Renal pelvis (tissue), 4 donors: Measurements from ENCODE around the gene TRAP1. TPM values are rescaled to one million over a fixed set of nuclear protein-coding genes. Genes with fewer than 3 reads are reported as not detected.

Experiments used
- DNase-seq: peaks from one replicate; pipeline ENCODE4 v3.0.0-alpha.2; 2013
- polyA plus RNA-seq, 3 donors: library from polyadenylated mRNA; unstranded; fragments of 120-200 nt; gene quantifications; one replicate each; pipeline ENCODE4 v1.2.1, GENCODE V29; 2013; ENCODE audit not compliant: insufficient read length in 3 of 3

The TRAP1 gene
- polyA plus RNA-seq, 3 donors: 103 to 126 (median 109) TPM

DNA sequence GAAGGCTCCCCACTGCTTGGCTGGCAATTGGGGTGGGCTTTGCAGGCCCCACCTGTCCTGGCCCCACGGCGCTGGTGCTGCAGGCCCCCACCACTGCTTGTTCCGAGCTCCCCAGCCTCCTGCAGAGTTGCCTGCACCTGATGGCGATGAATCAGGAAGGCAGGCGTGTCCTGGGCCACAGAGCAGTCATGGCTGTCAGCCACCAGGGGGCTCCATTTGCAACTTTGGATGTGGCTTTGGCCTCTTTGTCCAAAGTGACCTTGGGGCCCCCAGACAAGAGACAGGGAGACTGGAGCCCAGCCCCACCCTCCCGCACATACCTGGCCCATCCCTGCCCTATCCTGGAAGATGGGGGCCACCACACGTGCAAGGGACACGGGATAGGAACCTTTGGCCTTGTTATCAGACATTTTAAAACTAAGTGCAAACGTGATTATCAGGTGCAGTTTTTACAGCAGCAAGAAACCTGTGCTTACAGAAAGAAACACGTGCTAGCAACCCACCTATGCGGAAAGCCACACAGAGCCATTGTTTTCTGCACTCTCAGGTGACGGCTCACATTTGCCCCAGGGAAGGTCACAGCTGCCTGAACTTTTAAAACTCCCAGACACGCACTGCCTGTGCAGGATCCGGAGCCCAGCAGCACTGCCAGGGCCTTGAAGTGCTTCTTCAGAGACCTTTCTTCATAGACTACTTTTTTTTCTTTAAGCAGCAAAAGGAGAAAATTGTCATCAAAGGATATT is 62.9 kb downstream of the TRAP1 start, which contains the start of gene DNASE1:
TSS of gene DNASE1 (plus strand) at position 443 of the 743 bp plus-strand sequence. CDS start 683 bp downstream, outside the sequence.
- DNase-seq: no peak

DNA sequence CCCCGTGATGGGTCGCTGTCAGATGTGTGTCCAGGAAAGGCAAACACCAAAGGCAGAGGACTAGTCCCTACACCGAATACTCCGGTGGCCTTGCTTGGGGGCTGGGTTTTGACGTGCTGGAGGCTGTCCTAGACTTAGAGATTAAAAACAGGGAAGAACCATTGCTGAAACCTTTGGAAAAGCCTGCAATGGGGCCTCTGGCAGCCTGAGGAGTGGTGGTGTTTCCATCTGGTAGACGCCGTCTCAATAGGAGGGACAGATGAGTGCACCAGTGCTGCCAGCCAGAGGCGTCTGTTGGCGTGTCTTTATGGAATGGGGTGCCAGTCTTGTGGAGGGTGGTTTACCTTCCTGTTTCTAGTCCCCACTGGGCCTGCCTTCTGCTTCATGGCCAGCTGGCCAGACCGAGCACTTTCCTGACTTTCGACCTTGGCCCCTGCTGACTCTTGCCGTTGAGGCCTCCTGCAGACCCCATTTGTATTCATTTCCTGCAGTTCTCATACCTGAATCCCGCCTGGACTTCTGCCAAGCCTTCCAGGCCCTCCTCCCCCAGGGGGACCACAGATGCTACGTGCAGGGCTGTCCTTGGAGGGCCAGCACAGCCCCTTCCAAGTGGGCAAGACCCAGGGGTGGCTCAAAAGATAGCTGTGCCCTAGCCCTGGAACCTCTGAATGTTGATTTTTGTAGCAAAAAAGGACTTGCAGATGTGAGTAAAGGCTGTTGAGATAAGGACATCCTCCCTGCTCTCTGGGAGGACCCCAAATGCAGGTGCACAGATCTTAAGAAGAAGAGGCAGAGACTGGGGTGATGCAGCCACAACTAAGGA is 64.7 kb downstream of the TRAP1 start:
- DNase-seq: no peak

DNA sequence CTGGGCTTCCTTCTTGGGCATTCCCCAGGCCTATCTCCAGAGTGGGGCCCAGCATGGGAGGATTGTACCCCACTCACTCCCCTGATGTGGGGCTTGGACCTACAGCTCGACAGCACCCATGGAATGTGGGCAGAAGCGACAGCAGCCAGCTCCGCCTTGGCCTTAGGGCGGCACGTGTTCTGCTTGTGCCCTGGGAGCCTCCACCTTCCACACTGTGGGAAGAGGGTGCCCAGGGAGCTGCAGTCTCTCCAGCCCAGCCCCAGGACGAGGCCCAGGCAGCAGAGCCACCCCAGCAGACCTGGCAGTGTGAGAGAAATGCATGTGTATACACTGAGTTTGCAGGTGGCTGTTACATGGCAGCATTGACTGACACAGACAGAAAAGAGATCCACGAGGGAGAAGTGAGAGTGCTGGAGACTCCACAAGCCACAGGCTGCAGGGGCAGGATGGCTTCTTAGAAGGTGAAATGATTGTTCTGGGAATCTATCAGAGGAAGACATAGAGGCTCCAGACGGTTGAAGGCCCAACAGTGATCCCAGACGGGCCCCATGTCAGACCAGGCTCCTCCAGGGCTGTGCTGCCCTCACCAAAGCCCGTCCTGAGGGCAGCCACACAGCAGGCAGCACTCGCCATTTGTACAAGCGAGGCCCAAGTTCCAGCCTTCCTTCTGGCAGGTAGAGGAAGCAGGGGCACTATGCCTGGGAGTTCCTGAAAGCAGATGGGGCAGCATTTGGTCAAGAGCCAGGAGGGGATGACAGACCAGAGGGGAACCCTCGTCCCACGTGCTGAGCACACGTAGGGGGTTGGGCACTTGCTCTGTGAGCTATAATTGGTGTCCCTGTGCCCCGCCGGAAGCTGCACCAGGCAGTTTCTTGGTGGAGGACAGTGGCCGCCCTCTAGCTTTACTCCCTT is 65.6 kb downstream of the TRAP1 start:
- no peak for DNase-seq

DNA sequence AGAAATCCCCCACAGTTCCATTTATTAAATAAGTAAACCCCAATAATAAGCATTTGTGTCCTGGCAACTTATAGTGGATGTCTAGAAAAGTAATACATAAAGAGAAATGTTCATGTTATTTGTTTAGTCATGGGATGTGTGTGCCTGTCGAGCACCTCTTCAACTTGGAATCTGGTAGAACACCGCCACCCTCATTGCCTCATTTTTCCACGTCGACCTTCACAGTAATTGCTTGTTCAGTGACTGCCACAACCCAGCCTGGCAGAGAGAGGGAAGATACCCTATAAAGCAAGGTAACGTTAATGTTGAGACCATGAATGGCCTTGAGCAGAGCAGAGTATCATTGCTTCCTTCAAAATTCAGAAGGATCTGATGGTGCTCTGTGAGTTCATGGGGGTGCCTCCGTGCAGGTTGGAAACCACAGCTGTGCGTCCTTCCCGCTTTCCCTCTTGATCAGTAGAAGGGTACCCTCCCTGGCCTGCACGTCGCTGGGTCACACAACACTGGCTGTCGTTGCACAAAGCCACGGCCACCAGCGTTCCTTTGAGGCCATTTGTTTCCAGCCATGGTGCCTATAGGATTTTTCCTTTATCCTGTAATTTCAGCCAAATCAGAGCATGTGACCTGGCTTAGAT is 66.6 kb downstream of the TRAP1 start:
- DNase-seq: no peak

DNA sequence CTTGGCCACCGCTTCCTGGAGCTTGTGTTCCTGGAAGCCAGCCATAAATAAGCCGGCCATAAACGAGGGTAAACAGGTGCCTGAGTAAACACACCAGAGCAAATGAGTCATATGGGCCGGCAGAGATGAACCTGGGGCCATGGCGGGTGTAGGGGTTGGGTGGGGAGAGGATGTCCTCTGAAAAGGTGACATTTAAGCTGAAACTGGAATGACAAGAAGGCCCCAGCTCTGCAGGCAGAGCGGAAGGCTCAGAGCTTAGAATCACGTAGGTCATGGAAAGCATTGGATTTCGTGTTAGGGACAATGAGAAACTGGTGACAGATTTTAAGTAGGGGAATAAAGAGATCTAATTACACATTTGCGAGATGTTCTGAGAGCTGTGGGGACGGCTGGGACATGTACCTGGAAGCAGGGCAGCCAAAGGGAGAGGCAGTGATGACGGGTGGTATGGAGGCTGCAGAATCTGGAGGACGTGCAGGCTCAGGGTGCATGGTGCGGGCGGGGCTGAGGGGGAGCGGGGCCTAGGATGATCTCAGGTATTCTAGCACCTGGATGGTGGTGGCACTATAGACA is 70.9 kb downstream of the TRAP1 start:
- DNase-seq: no peak

DNA sequence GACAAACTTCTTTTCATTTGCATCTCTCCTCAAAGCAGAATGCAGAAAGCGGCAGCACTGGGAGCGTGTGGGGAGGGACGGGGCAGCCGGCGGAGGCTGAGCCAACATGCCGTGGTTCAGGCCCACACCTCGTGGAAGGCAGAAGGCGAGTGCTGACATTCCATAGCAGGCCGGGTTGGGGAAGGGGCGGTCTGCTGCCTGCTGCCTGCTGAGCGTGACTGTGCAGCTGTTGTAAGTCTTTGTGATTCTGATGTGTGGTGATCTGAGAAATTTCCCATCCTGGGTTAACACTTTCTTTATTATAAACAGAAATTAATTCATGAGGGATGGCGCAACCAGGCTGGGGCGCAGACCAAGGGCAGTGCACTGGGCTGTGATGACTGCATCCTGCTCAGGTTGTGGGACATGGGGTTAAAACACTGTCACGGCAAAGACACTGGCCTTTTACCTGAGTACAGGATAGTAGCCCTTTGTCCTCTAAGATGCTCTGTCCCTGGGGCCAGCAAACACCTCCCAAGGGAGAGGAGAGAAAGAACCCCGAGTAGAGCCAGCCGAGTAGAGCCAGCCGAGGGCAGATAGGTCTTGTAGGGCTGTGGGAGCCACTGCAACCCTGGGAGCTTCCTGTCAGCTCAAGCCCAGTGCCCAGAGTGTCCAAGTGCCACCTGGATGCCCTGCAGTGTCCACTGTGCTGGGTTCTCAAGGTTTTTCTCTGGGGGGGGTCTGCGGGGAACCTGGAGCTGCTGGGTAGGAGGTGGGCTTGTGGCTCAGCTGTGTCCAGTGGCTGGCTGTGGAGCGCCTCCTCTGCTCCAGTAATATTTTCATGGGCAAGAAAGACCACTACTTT is 71.6 kb downstream of the TRAP1 start:
- DNase-seq: peak; percentile 77

GRCh38 chr16:3645108-3645503 is 72.2 kb downstream of the TRAP1 start:
- DNase-seq: no peak

DNA sequence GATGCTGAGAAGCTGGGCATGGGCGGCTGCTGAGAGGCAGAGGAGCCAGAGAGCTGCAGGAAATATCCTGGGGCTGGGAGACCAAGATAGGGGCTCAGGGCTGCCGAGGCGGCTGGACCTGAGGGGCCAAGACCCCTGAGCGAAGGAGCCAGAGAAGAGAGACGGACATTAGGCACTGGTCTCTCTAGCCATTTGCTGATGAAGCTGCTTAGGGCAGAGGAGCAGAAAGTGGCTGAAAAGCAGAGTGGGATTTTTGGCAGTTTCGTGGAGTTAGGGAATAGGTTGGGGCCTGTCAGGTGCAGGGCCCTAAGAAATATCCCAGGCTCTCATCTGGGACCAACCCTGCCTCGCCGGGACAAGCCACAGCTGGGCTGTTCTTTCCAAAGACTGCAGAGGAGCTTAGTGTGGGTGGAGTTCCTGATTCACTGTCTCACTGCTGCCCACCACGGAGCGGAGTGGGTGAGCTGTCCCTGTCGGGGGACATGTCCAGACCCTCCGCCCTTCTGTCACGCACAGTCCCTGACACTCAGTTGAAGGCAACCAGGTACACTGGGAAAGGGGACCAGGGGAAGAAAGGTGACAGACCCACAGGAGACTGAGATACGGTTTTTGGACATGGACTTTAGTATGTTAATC is 74.1 kb downstream of the TRAP1 start:
- no peak for DNase-seq

- no peak for DNase-seq
Measured at GRCh38 chr16:3642397-3643094, 74.8 kb downstream of the TRAP1 start.

GRCh38 chr16:3641801-3642396 is 75.4 kb downstream of the TRAP1 start:
- no peak for DNase-seq

DNA sequence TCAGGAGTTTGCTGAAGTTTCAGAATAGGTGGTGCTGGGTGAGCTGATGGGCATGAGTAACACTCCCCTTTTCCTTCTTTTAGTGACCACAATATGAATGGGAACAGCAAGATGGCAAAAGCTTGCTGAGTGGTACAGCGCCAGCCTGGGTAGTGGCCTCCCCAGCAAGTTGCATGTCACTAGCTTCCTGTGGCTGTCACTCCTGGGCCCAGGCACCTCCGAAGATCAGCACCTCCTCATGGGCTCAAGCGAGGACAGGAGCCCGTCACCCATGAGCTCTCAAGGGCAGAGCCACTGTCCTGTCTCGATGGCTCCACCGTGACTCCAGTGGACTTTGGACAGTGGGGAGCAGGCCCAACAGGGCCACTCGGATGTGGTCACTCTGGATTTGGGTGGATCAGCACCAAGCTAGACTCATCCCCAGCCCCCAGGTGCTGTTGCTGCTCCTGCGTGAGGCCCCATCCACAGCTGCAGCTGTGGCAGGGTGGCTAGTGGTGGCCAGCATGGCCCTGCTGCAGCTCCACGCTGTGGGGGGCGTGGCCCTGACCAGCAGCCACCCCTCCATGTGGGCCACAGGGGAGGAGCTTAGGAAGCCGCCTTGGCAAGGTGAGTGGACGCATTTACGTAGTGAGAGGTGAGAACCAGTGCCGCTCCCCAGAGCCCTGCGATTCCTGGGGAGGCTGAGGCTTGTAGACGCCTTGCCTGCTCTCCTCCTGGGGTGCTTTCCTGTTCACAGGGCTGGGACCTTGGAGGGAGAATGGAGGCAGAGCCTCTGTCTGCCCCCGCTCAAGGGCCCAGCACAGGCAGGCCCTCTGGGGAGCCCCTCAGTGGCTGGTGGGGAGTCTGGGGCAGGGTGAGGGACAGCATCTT is 76.5 kb downstream of the TRAP1 start:
- DNase-seq: no peak

GRCh38 chr16:3640207-3640606 is 77.1 kb downstream of the TRAP1 start:
- no peak for DNase-seq

DNA sequence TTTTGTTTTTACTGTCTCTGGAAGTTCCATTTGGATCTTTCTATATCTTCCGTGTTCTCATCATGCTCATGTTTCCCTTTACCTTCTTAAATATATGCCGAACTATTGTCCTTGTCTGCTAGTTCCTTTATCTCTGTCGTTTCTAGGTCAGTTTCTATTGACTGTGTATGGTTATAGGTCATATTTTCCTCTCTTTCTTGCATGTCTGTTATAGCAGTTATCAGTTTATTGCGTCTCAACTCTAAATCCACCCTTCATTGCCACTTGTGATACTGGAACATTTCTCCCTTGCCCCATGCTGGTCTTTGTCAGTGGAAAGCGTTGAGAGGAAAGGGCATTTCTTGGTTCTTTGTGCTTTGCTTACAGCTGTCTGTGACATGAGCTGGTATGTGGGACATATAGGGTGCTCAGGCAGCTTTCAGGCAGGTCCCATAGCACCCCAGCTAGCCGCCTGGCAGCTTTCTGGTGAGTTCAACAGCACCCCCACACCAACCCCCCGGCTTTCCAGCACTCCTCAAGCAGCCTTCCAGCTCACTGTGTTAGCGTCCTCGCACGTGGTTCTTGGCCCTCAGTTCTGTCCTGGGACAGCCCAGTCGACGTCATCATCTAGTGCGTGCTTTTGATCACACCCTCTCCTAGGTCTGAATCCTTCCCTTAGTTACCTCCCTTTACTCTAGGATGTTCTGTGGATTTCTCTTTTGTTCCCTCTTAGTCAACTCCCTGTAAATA is 78.2 kb downstream of the TRAP1 start:
- DNase-seq: no peak

- peak; percentile 53 for DNase-seq
Measured at GRCh38 chr16:3637371-3637923, 79.9 kb downstream of the TRAP1 start.

- DNase-seq: no peak
Measured at GRCh38 chr16:3625911-3626732, 91.2 kb downstream of the TRAP1 start.

GRCh38 chr16:3625331-3625730 is 92.0 kb downstream of the TRAP1 start:
- no peak for DNase-seq
